ENCODE measurements around the gene MAP2K6.

The MAP2K6 gene

DNA sequence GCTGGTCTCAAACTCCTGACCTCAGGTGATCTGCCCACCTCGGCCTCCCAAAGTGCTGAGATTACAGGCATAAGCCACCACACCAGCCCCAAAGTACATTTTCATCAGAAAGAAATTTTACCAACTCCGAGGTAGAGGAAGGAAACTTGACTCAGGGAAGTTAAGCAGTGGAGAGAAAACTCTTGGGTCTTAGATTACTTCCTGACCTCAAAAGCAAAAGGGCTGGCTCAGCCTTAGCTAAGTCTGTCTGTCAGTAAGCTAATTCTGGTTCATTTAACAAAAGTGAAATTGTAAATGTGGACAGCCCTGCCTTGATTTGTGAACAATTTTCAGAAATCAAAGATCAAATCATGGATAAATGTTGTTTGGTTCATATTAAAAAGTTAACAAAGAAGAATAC lies 30.6 kb downstream of the MAP2K6 start:
- H4K20me1 ChIP-seq (ENCODE audit: insufficient read depth, low read length, poor library complexity, severe bottlenecking) = peaks cover 19% of the 10 kb centered on the region
- no peaks in the 10 kb centered on the region for H3K36me3 ChIP-seq (ENCODE audit: insufficient read depth, low read length)
- peaks cover 3% of the 10 kb centered on the region; the same call in 1 of the 2 replicates for H3K9me3 ChIP-seq (ENCODE audit: insufficient read depth, low read depth, low read length)
- no peaks in the 10 kb centered on the region for H3K27me3 ChIP-seq (ENCODE audit: insufficient read depth, low read length, poor library complexity, severe bottlenecking)
- no peak overlapping the region for H3K4me2 ChIP-seq (ENCODE audit: low read depth, low read length, poor library complexity, severe bottlenecking)
- H3F3A ChIP-seq (ENCODE audit: low read depth) = no peaks in the 10 kb centered on the region
- H3K4me1 ChIP-seq (ENCODE audit: insufficient read depth, low read length, poor library complexity, severe bottlenecking) = peaks cover 6% of the 10 kb centered on the region
- H3K9me2 ChIP-seq (replicated peaks; ENCODE audit: low read depth, low read length) = no peaks in the 10 kb centered on the region
- no peak overlapping the region for H2AFZ ChIP-seq (ENCODE audit: low read length)
- no peak overlapping the region for H3K4me3 ChIP-seq (ENCODE audit: low read length, poor library complexity, severe bottlenecking)
- no peak for TF ChIP-seq EZH2phosphoT487 (IDR thresholded peaks at IDR 0.05; ENCODE audit: borderline replicate concordance)
- TF ChIP-seq, protein P1, sequence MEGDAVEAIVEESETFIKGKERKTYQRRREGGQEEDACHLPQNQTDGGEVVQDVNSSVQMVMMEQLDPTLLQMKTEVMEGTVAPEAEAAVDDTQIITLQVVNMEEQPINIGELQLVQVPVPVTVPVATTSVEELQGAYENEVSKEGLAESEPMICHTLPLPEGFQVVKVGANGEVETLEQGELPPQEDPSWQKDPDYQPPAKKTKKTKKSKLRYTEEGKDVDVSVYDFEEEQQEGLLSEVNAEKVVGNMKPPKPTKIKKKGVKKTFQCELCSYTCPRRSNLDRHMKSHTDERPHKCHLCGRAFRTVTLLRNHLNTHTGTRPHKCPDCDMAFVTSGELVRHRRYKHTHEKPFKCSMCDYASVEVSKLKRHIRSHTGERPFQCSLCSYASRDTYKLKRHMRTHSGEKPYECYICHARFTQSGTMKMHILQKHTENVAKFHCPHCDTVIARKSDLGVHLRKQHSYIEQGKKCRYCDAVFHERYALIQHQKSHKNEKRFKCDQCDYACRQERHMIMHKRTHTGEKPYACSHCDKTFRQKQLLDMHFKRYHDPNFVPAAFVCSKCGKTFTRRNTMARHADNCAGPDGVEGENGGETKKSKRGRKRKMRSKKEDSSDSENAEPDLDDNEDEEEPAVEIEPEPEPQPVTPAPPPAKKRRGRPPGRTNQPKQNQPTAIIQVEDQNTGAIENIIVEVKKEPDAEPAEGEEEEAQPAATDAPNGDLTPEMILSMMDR (conservative IDR thresholded peaks at IDR 0.05; ENCODE audit: low read length) = no peak
- H3K79me2 ChIP-seq (ENCODE audit: insufficient read depth, low read length) = peaks cover 20% of the 10 kb centered on the region
- no peak overlapping the region for H3K9ac ChIP-seq (ENCODE audit: low read depth, low read length, poor library complexity, severe bottlenecking)

DNA sequence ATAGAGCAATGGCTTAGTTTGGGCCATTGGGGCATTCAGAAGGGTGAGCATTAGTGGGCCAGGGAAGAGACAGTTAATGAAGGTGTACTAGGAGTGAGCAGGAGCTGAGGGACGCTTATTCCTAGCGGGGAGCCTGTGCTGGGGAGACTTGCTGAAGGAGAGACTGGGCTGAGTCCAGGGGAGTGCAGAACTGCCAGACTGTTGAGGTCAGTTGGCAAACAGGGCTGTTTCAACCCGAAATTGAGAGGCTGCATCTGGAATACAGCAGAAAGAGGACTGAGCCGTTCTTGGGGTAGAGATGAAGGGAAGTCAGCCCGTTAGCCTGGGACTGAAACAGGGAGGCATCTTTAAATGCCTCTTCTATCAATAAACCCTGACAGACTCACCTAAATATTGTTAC lies 33.2 kb downstream of the MAP2K6 start:
- H3K4me3 ChIP-seq (ENCODE audit: low read length, poor library complexity, severe bottlenecking) = no peak overlapping the region

DNA sequence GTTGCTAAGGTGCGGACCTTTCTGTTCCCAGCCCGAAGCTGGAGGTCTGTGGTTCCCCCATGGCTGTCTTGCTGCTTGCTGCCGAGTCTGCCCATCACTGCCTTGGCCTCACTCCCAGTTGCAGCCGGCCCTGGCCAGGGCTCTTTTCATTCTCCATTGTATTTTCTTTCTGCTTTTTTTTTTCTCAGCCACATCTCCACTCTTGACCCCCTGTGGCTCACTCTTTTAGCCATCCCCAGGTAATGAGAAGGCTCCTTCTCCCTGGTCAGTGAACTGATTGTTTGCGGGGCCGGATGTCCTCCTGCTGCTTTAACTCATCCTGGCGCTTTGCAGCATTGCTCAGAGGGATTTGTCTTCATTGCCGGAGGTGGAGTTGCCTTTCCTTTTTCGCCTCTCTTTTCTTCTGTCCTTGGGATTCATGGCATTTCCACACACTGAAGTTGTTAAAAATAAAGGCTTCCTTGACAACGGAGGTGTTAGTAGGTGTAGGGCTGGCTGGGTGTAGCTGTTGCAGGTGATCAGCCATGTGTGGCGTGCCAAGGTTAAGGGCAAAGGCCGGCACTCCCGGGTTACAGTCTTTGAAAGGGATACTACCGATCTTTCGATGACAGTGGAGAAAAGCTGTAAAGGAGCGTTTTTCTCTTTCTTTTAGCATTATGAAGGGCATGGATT lies 34.1 kb downstream of the MAP2K6 start:
- Histone ChIP-seq H3K4me1 (ENCODE audit: insufficient read depth, low read length, poor library complexity, severe bottlenecking) (peaks cover 8% of the 10 kb centered on the region), H2AFZ (ENCODE audit: low read length) (no peak overlapping the region), H3K9ac (ENCODE audit: low read depth, low read length, poor library complexity, severe bottlenecking) (no peak overlapping the region)

More for the DNA sequence above, 33.2 kb downstream of the MAP2K6 start:
- H2AFZ ChIP-seq (ENCODE audit: low read length) = no peak overlapping the region
- peaks cover 37% of the 10 kb centered on the region for H4K20me1 ChIP-seq (ENCODE audit: insufficient read depth, low read length, poor library complexity, severe bottlenecking)
- no peaks in the 10 kb centered on the region for H3K27me3 ChIP-seq (ENCODE audit: insufficient read depth, low read length, poor library complexity, severe bottlenecking)
- H3K9me2 ChIP-seq (replicated peaks; ENCODE audit: low read depth, low read length) = no peaks in the 10 kb centered on the region
- H3K36me3 ChIP-seq (ENCODE audit: insufficient read depth, low read length) = no peaks in the 10 kb centered on the region
- H3F3A ChIP-seq (ENCODE audit: low read depth) = no peaks in the 10 kb centered on the region
- H3K9me3 ChIP-seq (ENCODE audit: insufficient read depth, low read depth, low read length) = no peaks in the 10 kb centered on the region
- H3K4me1 ChIP-seq (ENCODE audit: insufficient read depth, low read length, poor library complexity, severe bottlenecking) = peaks cover 6% of the 10 kb centered on the region
- TF ChIP-seq EZH2phosphoT487 (IDR thresholded peaks at IDR 0.05; ENCODE audit: borderline replicate concordance) = no peak
- TF ChIP-seq, protein P1 (conservative IDR thresholded peaks at IDR 0.05; ENCODE audit: low read length) = no peak
- no peak overlapping the region for H3K9ac ChIP-seq (ENCODE audit: low read depth, low read length, poor library complexity, severe bottlenecking)
- H3K79me2 ChIP-seq (ENCODE audit: insufficient read depth, low read length) = peaks cover 18% of the 10 kb centered on the region
- no peak overlapping the region for H3K4me2 ChIP-seq (ENCODE audit: low read depth, low read length, poor library complexity, severe bottlenecking)

More for the DNA sequence above, 34.1 kb downstream of the MAP2K6 start:
- Histone ChIP-seq H3K79me2 (ENCODE audit: insufficient read depth, low read length) (peaks cover 11% of the 10 kb centered on the region), H3K9me3 (ENCODE audit: insufficient read depth, low read depth, low read length) (no peaks in the 10 kb centered on the region), H3K9me2 (replicated peaks; ENCODE audit: low read depth, low read length) (no peaks in the 10 kb centered on the region), H3F3A (ENCODE audit: low read depth) (no peaks in the 10 kb centered on the region), H3K4me3 (ENCODE audit: low read length, poor library complexity, severe bottlenecking) (no peak overlapping the region), H3K36me3 (ENCODE audit: insufficient read depth, low read length) (no peaks in the 10 kb centered on the region), H3K4me2 (ENCODE audit: low read depth, low read length, poor library complexity, severe bottlenecking) (no peak overlapping the region), H4K20me1 (ENCODE audit: insufficient read depth, low read length, poor library complexity, severe bottlenecking) (peaks cover 45% of the 10 kb centered on the region), H3K27me3 (ENCODE audit: insufficient read depth, low read length, poor library complexity, severe bottlenecking) (no peaks in the 10 kb centered on the region)
- TF ChIP-seq, protein P1 (conservative IDR thresholded peaks at IDR 0.05; ENCODE audit: low read length) = no peak
- TF ChIP-seq EZH2phosphoT487 (IDR thresholded peaks at IDR 0.05; ENCODE audit: borderline replicate concordance) = no peak
